Loucy (cell line): ENCODE results near the gene ELMO2.

Experiments used
- EZH2phosphoT487 ChIP-seq: fragments of 200-600 bp; IDR thresholded peaks from 2 replicates; pipeline ENCODE4 v1.6.1; 2018; ENCODE audit warnings: antibody characterized with exemption, mild to moderate bottlenecking, moderate library complexity, borderline replicate concordance
- TF ChIP-seq, protein P1 (sequence below): fragments of 200-600 bp; sonication (generic); conservative IDR thresholded peaks from 2 replicates; pipeline ENCODE4 v1.5.1; 2014; ENCODE audit warnings: mild to moderate bottlenecking, antibody characterized with exemption, low read length

DNA sequence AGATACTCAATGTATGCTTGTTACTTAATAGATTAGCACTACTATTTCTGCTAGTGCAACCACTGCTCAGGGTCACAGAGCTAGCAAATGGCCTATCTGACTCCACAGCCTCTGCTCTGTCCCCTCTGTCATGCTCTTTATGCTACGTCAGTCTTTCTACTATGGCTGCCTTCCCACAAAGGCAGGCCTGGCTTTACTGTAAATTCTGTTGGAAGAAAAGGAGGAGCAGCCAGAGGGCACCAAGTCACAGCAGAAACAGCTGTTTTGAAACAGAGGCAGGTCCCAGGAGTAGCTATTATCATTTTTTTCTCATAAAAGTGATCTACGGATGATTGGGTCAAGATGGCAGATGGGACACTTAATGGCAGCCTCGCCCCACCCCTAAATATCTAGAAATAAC is 10.0 kb upstream of the ELMO2 start:
- TF ChIP-seq, protein P1, sequence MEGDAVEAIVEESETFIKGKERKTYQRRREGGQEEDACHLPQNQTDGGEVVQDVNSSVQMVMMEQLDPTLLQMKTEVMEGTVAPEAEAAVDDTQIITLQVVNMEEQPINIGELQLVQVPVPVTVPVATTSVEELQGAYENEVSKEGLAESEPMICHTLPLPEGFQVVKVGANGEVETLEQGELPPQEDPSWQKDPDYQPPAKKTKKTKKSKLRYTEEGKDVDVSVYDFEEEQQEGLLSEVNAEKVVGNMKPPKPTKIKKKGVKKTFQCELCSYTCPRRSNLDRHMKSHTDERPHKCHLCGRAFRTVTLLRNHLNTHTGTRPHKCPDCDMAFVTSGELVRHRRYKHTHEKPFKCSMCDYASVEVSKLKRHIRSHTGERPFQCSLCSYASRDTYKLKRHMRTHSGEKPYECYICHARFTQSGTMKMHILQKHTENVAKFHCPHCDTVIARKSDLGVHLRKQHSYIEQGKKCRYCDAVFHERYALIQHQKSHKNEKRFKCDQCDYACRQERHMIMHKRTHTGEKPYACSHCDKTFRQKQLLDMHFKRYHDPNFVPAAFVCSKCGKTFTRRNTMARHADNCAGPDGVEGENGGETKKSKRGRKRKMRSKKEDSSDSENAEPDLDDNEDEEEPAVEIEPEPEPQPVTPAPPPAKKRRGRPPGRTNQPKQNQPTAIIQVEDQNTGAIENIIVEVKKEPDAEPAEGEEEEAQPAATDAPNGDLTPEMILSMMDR = no peak
- no peak for TF ChIP-seq EZH2phosphoT487
